ENCODE results near the gene GSN.

GRCh38 chr9:121373011-121373729 is 105.2 kb downstream of the GSN start:
- no peak for TF ChIP-seq CTCF (IDR thresholded peaks at IDR 0.05; ENCODE audit: low read depth, low read length)
- TF ChIP-seq MYC (IDR thresholded peaks at IDR 0.05; ENCODE audit: low read depth, low read length), result no peak
